Fibroblast of the aortic adventitia (primary cell): Measurements from ENCODE around the gene GNAI2. TPM values are rescaled to one million over a fixed set of nuclear protein-coding genes. Genes with fewer than 3 reads are reported as not detected.
A peak's percentile ranks its signal among the peaks of the same experiment; 100 is the strongest.

Experiments
- DNase-seq: peaks from one replicate; pipeline ENCODE4 v3.0.0-alpha.2; 2010; ENCODE audit warnings: low read depth
- H3K4me3 ChIP-seq: 2 replicates; pipeline ENCODE4 v1.5.1; 2011; ENCODE audit warnings: low read depth, mild to moderate bottlenecking, control low read depth, low read length, moderate library complexity
- CTCF ChIP-seq: IDR thresholded peaks from 2 replicates; pipeline ENCODE4 v1.5.1; 2011; ENCODE audit warnings: mild to moderate bottlenecking, low read length, control low read depth, inconsistent platforms; ENCODE audit not compliant: insufficient read depth
- total RNA-seq: library from RNA; depleted of rRNA; stranded (reverse); fragments of >200 nt; gene quantifications from 2 replicates; pipeline ENCODE4 v1.2.3, GENCODE V29; 2012; ENCODE audit warnings: low replicate concordance

The GNAI2 gene
- total RNA-seq, 1 donor: 195 TPM

GRCh38 chr3:50293079-50293801 is 57.2 kb downstream of the GNAI2 start:
- no peak for DNase-seq
- H3K4me3 ChIP-seq: peak overlapping the region; percentile 56
- TF ChIP-seq CTCF: no peak

- no peak for DNase-seq
- no peak for TF ChIP-seq CTCF
- H3K4me3 ChIP-seq: no peak overlapping the region
Measured at GRCh38 chr3:50294089-50294488, 58.1 kb downstream of the GNAI2 start.

- no peak for TF ChIP-seq CTCF
- H3K4me3 ChIP-seq: no peak overlapping the region
- DNase-seq: no peak
Measured at GRCh38 chr3:50294492-50295403, 58.7 kb downstream of the GNAI2 start.

- TF ChIP-seq CTCF: no peak
- H3K4me3 ChIP-seq: no peak overlapping the region
- no peak for DNase-seq
Measured at GRCh38 chr3:50295553-50296431, 59.8 kb downstream of the GNAI2 start.

GRCh38 chr3:50296721-50297383 is 60.8 kb downstream of the GNAI2 start:
- no peak for DNase-seq
- no peak overlapping the region for H3K4me3 ChIP-seq
- no peak for TF ChIP-seq CTCF

- TF ChIP-seq CTCF: no peak
- H3K4me3 ChIP-seq: no peak overlapping the region
- DNase-seq: no peak
Measured at GRCh38 chr3:50297384-50297775, 61.4 kb downstream of the GNAI2 start.
